ENCODE results near the gene NTM.

The NTM gene

GRCh38 chr11:132336781-132337535, 966.5 kb downstream of the NTM start:
- no peaks in the 10 kb centered on the region for H3K79me2 ChIP-seq (ENCODE audit: low read length)
- no peak overlapping the region for H3K27ac ChIP-seq (ENCODE audit: low read length)
- H3K4me3 ChIP-seq (ENCODE audit: low read length): peak overlapping the region; percentile 37
- peaks cover 21% of the 10 kb centered on the region for H3K4me1 ChIP-seq (ENCODE audit: low read length)
- H3K9me3 ChIP-seq (ENCODE audit: insufficient read depth, low read length): no peaks in the 10 kb centered on the region
- TF ChIP-seq EZH2phosphoT487 (IDR thresholded peaks at IDR 0.05; ENCODE audit: low read depth): no peak
- TF ChIP-seq, protein P1, sequence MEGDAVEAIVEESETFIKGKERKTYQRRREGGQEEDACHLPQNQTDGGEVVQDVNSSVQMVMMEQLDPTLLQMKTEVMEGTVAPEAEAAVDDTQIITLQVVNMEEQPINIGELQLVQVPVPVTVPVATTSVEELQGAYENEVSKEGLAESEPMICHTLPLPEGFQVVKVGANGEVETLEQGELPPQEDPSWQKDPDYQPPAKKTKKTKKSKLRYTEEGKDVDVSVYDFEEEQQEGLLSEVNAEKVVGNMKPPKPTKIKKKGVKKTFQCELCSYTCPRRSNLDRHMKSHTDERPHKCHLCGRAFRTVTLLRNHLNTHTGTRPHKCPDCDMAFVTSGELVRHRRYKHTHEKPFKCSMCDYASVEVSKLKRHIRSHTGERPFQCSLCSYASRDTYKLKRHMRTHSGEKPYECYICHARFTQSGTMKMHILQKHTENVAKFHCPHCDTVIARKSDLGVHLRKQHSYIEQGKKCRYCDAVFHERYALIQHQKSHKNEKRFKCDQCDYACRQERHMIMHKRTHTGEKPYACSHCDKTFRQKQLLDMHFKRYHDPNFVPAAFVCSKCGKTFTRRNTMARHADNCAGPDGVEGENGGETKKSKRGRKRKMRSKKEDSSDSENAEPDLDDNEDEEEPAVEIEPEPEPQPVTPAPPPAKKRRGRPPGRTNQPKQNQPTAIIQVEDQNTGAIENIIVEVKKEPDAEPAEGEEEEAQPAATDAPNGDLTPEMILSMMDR (IDR thresholded peaks at IDR 0.05; ENCODE audit: low read depth, low read length): no peak
- peaks cover 26% of the 10 kb centered on the region; the same call in 1 of the 2 replicates for H3K27me3 ChIP-seq (ENCODE audit: low read depth, low read length)
- no peak overlapping the region for H3K9ac ChIP-seq (ENCODE audit: low read length)
- peak overlapping the region; percentile 61 for H3K4me2 ChIP-seq (ENCODE audit: low read length)
- 0 out of 2 replicates have a peak overlapping the region, but pooled peaks have one; percentile 47 for H2AFZ ChIP-seq (ENCODE audit: low read depth, low read length)
- no peaks in the 10 kb centered on the region for H3K36me3 ChIP-seq (replicated peaks; ENCODE audit: low read depth, low read length)
- no peaks in the 10 kb centered on the region for H4K20me1 ChIP-seq (ENCODE audit: insufficient read depth, low read length)

- H2AFZ ChIP-seq (ENCODE audit: low read depth, low read length): no peak overlapping the region
- no peak overlapping the region for H3K4me3 ChIP-seq (ENCODE audit: low read length)
- TF ChIP-seq, protein P1 (IDR thresholded peaks at IDR 0.05; ENCODE audit: low read depth, low read length): no peak
- TF ChIP-seq EZH2phosphoT487 (IDR thresholded peaks at IDR 0.05; ENCODE audit: low read depth): no peak
- no peaks in the 10 kb centered on the region for H3K9me3 ChIP-seq (ENCODE audit: insufficient read depth, low read length)
- peak overlapping the region; percentile 61; the same call in 1 of the 2 replicates for H3K4me2 ChIP-seq (ENCODE audit: low read length)
- H3K4me1 ChIP-seq (ENCODE audit: low read length): peaks cover 27% of the 10 kb centered on the region
- no peaks in the 10 kb centered on the region for H3K79me2 ChIP-seq (ENCODE audit: low read length)
- H3K36me3 ChIP-seq (replicated peaks; ENCODE audit: low read depth, low read length): no peaks in the 10 kb centered on the region
- no peak overlapping the region for H3K9ac ChIP-seq (ENCODE audit: low read length)
- H3K27me3 ChIP-seq (ENCODE audit: low read depth, low read length): peaks cover 29% of the 10 kb centered on the region; the same call in 1 of the 2 replicates
- H4K20me1 ChIP-seq (ENCODE audit: insufficient read depth, low read length): no peaks in the 10 kb centered on the region
- H3K27ac ChIP-seq (ENCODE audit: low read length): no peak overlapping the region
Measured at GRCh38 chr11:132337819-132338416, 967.5 kb downstream of the NTM start.

GRCh38 chr11:132342408-132342807, 972.0 kb downstream of the NTM start:
- Histone ChIP-seq H3K27ac (ENCODE audit: low read length) (no peak overlapping the region), H3K4me1 (ENCODE audit: low read length) (peaks cover 28% of the 10 kb centered on the region), H3K4me2 (ENCODE audit: low read length) (no peak overlapping the region), H3K9ac (ENCODE audit: low read length) (no peak overlapping the region), H3K4me3 (ENCODE audit: low read length) (no peak overlapping the region), H3K9me3 (ENCODE audit: insufficient read depth, low read length) (no peaks in the 10 kb centered on the region), H3K79me2 (ENCODE audit: low read length) (no peaks in the 10 kb centered on the region), H2AFZ (ENCODE audit: low read depth, low read length) (no peak overlapping the region), H3K36me3 (replicated peaks; ENCODE audit: low read depth, low read length) (no peaks in the 10 kb centered on the region), H3K27me3 (ENCODE audit: low read depth, low read length) (peaks cover 29% of the 10 kb centered on the region; the same call in 1 of the 2 replicates), H4K20me1 (ENCODE audit: insufficient read depth, low read length) (no peaks in the 10 kb centered on the region)
- TF ChIP-seq EZH2phosphoT487 (IDR thresholded peaks at IDR 0.05; ENCODE audit: low read depth): no peak
- TF ChIP-seq, protein P1 (IDR thresholded peaks at IDR 0.05; ENCODE audit: low read depth, low read length): no peak

DNA sequence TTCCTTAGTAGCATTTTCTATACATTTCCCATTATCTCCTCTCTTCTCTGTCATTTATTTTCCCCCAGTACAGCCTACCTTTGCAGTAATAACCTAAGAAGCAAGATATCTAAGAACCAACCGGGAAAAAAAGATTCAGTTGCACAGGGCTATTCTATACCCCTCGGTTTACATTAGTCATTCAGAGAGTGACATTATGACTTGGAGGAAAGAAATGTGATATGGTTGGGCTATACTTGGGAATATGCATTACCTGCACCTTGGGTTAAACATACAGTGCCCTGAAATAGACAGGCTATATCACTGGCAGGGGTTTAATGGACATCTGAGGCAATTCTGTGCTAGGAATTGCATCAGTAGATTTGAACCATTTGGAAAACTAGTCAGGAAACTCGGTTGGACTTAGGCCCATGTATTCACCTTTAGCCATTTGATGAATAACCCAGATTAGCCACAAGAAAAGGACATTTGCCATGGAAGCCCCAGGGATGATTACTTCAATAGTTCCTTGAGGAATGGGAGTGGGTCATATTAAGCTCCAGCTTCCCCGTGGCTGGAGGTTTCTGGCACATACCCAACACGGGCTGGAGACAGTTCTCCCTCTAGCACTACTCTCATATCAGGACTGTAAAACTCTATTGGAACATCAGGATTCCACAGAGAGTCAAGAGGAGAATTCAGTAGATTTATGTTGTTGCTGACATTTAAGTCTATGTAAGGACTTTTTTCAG, 973.2 kb downstream of the NTM start:
- H4K20me1 ChIP-seq (ENCODE audit: insufficient read depth, low read length): no peaks in the 10 kb centered on the region
- TF ChIP-seq EZH2phosphoT487 (IDR thresholded peaks at IDR 0.05; ENCODE audit: low read depth): no peak
- TF ChIP-seq, protein P1 (IDR thresholded peaks at IDR 0.05; ENCODE audit: low read depth, low read length): no peak
- H3K36me3 ChIP-seq (replicated peaks; ENCODE audit: low read depth, low read length): no peaks in the 10 kb centered on the region
- no peak overlapping the region for H3K27ac ChIP-seq (ENCODE audit: low read length)
- peak overlapping the region; percentile 67 for H3K4me2 ChIP-seq (ENCODE audit: low read length)
- H2AFZ ChIP-seq (ENCODE audit: low read depth, low read length): no peak overlapping the region
- peak overlapping the region; percentile 28 for H3K4me3 ChIP-seq (ENCODE audit: low read length)
- peaks cover 27% of the 10 kb centered on the region; the same call in 1 of the 2 replicates for H3K27me3 ChIP-seq (ENCODE audit: low read depth, low read length)
- no peaks in the 10 kb centered on the region for H3K9me3 ChIP-seq (ENCODE audit: insufficient read depth, low read length)
- H3K4me1 ChIP-seq (ENCODE audit: low read length): peaks cover 23% of the 10 kb centered on the region
- no peak overlapping the region for H3K9ac ChIP-seq (ENCODE audit: low read length)
- no peaks in the 10 kb centered on the region for H3K79me2 ChIP-seq (ENCODE audit: low read length)

All from OCI-LY3 (cell line).